IPS-20b (cell line): ENCODE data around the gene ARHGAP21.

Experiments
- H3K27ac ChIP-seq: one replicate; pipeline ENCODE4 v1.5.1; 2013; ENCODE audit warnings: low read length
- H3K27me3 ChIP-seq: 2 replicates; pipeline ENCODE4 v1.6.1; 2013; ENCODE audit warnings: mild to moderate bottlenecking, low read length, inconsistent platforms; ENCODE audit not compliant: insufficient read depth
- H3K36me3 ChIP-seq: 2 replicates; pipeline ENCODE4 v1.6.1; 2013; ENCODE audit warnings: low read depth, mild to moderate bottlenecking, inconsistent platforms, low read length, moderate library complexity; ENCODE audit not compliant: insufficient read depth
- H3K4me1 ChIP-seq: 2 replicates; pipeline ENCODE4 v1.6.1; 2013; ENCODE audit warnings: mild to moderate bottlenecking, control low read depth, inconsistent platforms, low read length, moderate library complexity; ENCODE audit not compliant: insufficient read depth
- H3K4me3 ChIP-seq: 2 replicates; pipeline ENCODE4 v1.5.1; 2013; ENCODE audit warnings: mild to moderate bottlenecking, low read length, inconsistent platforms
- H3K9ac ChIP-seq: 2 replicates; pipeline ENCODE4 v1.6.1; 2013; ENCODE audit warnings: low read depth, mild to moderate bottlenecking, inconsistent platforms, low read length, moderate library complexity
- H3K9me3 ChIP-seq: 2 replicates; pipeline ENCODE4 v1.6.1; 2013; ENCODE audit warnings: mild to moderate bottlenecking, low read depth, low read length, inconsistent platforms; ENCODE audit not compliant: insufficient read depth

Gene ARHGAP21

GRCh38 chr10:24722131-24722675 lies 1.5 kb downstream of the ARHGAP21 start:
- Histone ChIP-seq H3K27me3 (peaks cover 64% of the 10 kb centered on the region), H3K36me3 (no peaks in the 10 kb centered on the region), H3K4me3 (peak overlapping the region; percentile 70), H3K9me3 (no peaks in the 10 kb centered on the region), H3K4me1 (peaks cover 42% of the 10 kb centered on the region; the same call in 1 of the 2 replicates), H3K9ac (peak overlapping the region; percentile 88; the same call in 1 of the 2 replicates), H3K27ac (no peak overlapping the region)

GRCh38 chr10:24721229-24722106 lies 2.2 kb downstream of the ARHGAP21 start:
- Histone ChIP-seq H3K4me1 (peaks cover 49% of the 10 kb centered on the region; the same call in 1 of the 2 replicates), H3K36me3 (no peaks in the 10 kb centered on the region), H3K9ac (peak overlapping the region; percentile 88; the same call in 1 of the 2 replicates), H3K9me3 (no peaks in the 10 kb centered on the region), H3K27me3 (peaks cover 68% of the 10 kb centered on the region), H3K4me3 (peak overlapping the region; percentile 70), H3K27ac (no peak overlapping the region)

DNA sequence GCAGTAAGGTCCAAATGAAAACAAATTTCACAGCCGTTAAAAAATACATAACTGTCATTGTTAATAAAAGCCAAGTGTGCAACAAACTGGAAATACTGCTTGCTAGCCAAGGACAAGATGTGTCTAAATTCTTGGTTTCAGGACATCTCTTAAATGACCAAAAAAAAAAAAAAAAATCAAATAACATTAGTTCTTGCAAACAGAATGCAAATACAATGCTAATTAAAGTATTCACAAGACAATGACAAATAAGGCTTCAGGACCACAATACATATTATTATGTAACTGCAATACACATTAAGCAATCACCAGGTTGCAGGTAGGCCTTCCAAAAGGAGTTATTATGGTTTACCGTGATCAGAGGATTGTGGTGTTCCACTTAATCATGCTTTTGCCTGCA lies 3.6 kb downstream of the ARHGAP21 start:
- Histone ChIP-seq H3K4me1 (peaks cover 49% of the 10 kb centered on the region), H3K9me3 (no peaks in the 10 kb centered on the region), H3K4me3 (peak overlapping the region; percentile 70), H3K27me3 (peaks cover 57% of the 10 kb centered on the region), H3K9ac (no peak overlapping the region), H3K27ac (no peak overlapping the region), H3K36me3 (no peaks in the 10 kb centered on the region)

DNA sequence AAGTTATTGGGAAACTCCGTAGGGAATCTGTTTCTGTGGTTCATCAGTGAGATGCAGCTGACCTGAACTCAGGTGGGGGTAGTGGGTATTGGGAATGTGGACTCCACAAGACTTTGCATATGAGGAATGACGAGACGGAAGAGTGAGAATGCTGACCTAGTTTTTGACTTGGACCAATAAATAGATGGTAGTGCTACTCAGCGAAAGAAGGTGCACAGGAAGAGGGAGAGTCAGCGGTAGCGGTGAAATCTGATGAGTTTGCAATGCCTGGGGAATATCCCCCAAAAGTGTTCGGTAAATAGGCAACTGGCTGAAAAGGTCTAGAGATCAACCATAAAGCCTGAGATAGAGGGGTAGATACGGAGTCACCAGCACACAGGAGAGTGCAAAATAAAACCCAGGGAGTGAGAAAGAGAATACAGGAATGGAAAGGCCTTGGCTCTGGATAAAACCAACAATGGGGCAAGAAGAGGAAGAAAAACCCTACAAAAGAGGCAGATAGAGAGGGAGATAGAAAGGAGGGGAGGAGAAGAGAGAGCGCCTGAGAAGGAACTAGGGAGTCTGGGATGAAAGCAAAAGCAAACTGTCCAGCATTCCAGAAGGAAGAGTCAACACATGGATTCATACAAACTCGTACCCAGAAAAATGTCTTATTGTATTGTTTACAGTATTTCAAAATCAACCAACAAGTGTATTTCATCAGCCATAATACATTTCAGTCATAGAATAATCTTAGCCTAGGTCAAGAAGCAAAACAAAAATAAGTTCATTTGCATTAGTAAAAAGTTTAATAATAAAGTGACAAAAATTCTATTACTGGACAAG lies 5.4 kb downstream of the ARHGAP21 start:
- Histone ChIP-seq H3K4me1 (peaks cover 49% of the 10 kb centered on the region), H3K27ac (no peak overlapping the region)

DNA sequence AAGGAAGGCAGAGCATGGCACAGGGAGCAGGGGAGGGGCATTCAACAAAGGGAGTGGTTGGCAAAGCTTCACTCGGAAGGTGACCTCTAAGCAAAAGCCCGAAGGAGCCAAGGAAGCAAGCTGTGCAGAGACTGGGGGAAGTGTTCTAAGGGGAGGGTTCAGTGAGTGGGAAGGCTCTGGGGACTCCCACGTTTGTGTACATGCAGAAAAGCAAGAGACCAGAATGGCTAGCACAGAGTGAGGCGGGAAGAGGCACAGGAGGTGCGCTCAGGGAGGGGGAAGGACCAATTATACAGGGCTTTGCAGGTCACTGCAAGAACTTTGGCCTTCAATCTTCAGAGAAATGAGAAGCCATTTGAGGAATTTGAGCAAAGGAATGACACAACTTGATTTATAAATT lies 7.4 kb downstream of the ARHGAP21 start:
- peaks cover 44% of the 10 kb centered on the region for H3K27me3 ChIP-seq
- no peak overlapping the region for H3K9ac ChIP-seq
- no peak overlapping the region for H3K27ac ChIP-seq
- peak overlapping the region; percentile 8; the same call in 1 of the 2 replicates for H3K4me3 ChIP-seq
- H3K9me3 ChIP-seq, result no peaks in the 10 kb centered on the region
- H3K36me3 ChIP-seq, result no peaks in the 10 kb centered on the region
- peaks cover 44% of the 10 kb centered on the region for H3K4me1 ChIP-seq

More for the DNA sequence above, 5.4 kb downstream of the ARHGAP21 start:
- no peaks in the 10 kb centered on the region for H3K36me3 ChIP-seq
- H3K4me3 ChIP-seq, result peak overlapping the region; percentile 70; the same call in 1 of the 2 replicates
- peaks cover 56% of the 10 kb centered on the region for H3K27me3 ChIP-seq
- no peaks in the 10 kb centered on the region for H3K9me3 ChIP-seq
- H3K9ac ChIP-seq, result no peak overlapping the region

- no peak overlapping the region for H3K4me3 ChIP-seq
- H3K27me3 ChIP-seq, result peaks cover 34% of the 10 kb centered on the region; the same call in 1 of the 2 replicates
- no peaks in the 10 kb centered on the region for H3K36me3 ChIP-seq
- no peak overlapping the region for H3K27ac ChIP-seq
- H3K9ac ChIP-seq, result no peak overlapping the region
- H3K4me1 ChIP-seq, result peaks cover 40% of the 10 kb centered on the region
- no peaks in the 10 kb centered on the region for H3K9me3 ChIP-seq
Observed at GRCh38 chr10:24715246-24715769, 8.4 kb downstream of the ARHGAP21 start.

DNA sequence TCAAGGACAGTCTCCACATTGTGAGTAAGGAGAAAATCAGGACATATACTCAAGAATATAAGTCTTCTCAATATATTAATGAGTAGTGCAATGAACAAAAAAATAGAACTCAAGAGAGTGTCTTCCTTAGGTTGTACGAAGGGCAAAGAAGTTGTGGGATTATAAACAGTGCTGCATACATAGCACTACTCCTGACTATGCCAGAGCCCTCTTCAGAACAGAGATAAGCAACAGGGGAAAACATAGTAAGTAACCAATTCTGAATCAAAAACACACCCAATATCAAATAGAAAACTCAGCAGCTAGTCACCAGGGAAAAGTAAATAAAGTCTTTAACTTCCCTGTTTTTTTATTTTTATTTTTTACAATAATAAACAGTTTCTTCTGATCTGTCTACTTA lies 10.6 kb downstream of the ARHGAP21 start:
- Histone ChIP-seq H3K4me1 (peaks cover 22% of the 10 kb centered on the region), H3K36me3 (no peaks in the 10 kb centered on the region), H3K27ac (no peak overlapping the region), H3K4me3 (no peak overlapping the region), H3K9me3 (no peaks in the 10 kb centered on the region), H3K27me3 (peaks cover 13% of the 10 kb centered on the region; the same call in 1 of the 2 replicates), H3K9ac (no peak overlapping the region)

- Histone ChIP-seq H3K4me3 (no peak overlapping the region), H3K36me3 (no peaks in the 10 kb centered on the region), H3K9me3 (no peaks in the 10 kb centered on the region), H3K4me1 (peaks cover 6% of the 10 kb centered on the region), H3K27ac (no peak overlapping the region), H3K9ac (no peak overlapping the region), H3K27me3 (no peaks in the 10 kb centered on the region; the same call in 1 of the 2 replicates)
Observed at GRCh38 chr10:24711465-24711864, 12.2 kb downstream of the ARHGAP21 start.

DNA sequence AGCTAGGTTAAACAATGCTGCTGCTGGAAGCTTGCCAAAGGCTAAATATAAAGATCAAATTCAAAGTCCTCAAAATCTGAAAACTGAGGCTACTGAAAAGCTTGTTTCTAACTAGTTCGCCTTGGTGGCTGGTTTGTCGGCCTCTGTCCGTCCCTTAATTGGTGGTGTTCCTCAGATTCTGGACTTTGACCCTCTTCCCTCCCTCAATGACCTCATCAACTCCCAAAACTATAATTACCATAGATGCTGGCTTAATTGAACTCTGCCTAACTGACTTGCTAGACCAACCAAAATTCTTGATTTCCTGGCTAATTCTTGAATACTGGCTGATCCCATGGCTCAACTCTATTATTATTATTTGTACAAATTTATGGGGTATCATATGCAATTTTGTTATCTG lies 15.6 kb downstream of the ARHGAP21 start:
- Histone ChIP-seq H3K27me3 (no peaks in the 10 kb centered on the region), H3K36me3 (no peaks in the 10 kb centered on the region), H3K9me3 (no peaks in the 10 kb centered on the region), H3K27ac (no peak overlapping the region), H3K9ac (no peak overlapping the region), H3K4me3 (no peak overlapping the region), H3K4me1 (no peaks in the 10 kb centered on the region)

GRCh38 chr10:24707445-24707844 lies 16.2 kb downstream of the ARHGAP21 start:
- Histone ChIP-seq H3K27ac (no peak overlapping the region), H3K27me3 (no peaks in the 10 kb centered on the region), H3K4me3 (no peak overlapping the region), H3K4me1 (no peaks in the 10 kb centered on the region), H3K36me3 (no peaks in the 10 kb centered on the region), H3K9me3 (no peaks in the 10 kb centered on the region), H3K9ac (no peak overlapping the region)

DNA sequence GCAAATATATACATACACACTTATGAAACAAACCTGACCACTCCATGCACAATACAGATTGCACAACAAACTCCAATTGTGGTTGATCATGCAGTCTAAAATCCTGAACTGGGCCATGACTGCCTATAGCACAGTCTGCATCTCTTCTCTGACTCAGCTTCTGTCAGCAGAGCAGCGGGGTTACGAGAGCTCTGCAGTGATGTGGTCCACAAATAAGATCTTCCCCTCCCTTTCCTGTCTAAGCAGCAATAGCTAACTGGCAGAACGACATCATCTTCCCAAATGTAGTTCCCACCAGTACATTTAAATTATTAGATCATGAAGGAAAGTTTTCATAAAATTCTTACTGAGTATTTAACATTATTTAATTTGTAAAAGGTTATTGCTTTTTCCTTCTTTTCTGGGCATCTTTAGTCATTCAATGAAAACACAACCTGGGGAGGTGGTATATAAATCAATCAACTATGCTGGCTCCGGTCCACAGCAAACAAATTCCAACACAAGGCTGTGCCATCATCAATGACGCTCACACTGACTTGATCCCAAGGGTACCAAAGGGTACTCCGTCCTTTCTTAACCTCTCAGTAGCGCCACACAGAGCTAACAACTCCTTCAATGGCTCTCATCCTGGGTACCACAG lies 17.1 kb downstream of the ARHGAP21 start:
- Histone ChIP-seq H3K9me3 (no peaks in the 10 kb centered on the region), H3K4me1 (no peaks in the 10 kb centered on the region), H3K4me3 (no peak overlapping the region), H3K27ac (no peak overlapping the region), H3K36me3 (no peaks in the 10 kb centered on the region), H3K27me3 (no peaks in the 10 kb centered on the region), H3K9ac (no peak overlapping the region)
